PFSK-1 (cell line): ENCODE measurements around the gene COG7.

Experiments
- POLR2AphosphoS5 ChIP-seq: IDR thresholded peaks from 2 replicates; pipeline ENCODE4 v1.6.1; 2012; ENCODE audit warnings: low read depth, mild to moderate bottlenecking, control low read depth, low read length, moderate library complexity
- REST ChIP-seq, 2 experiments: IDR thresholded peaks; 2 replicates each; pipeline versions ENCODE4 v1.6.1 to v1.8.0; 2011 to 2012; ENCODE audit warnings: low read depth in 2 of 2, low read length in 2 of 2, control low read depth in 1 of 2, inconsistent platforms in 1 of 2, mild to moderate bottlenecking in 1 of 2, moderate library complexity in 1 of 2; ENCODE audit not compliant: insufficient read depth in 1 of 2
- TAF1 ChIP-seq: IDR thresholded peaks from 2 replicates; pipeline ENCODE4 v1.6.1; 2012; ENCODE audit warnings: low read length, control low read depth, borderline replicate concordance; ENCODE audit not compliant: insufficient read depth

GRCh38 chr16:23378921-23379320 is 74.1 kb downstream of the COG7 start:
- TF ChIP-seq TAF1 (no peak), POLR2AphosphoS5 (no peak), REST (IDR thresholded peaks at IDR 0.05; ENCODE audit: insufficient read depth in 1 of 2, low read depth in 2 of 2, low read length in 2 of 2) (no peak)
